Esophagus squamous epithelium (tissue), 5 donors: Measurements from ENCODE around the gene USP19. TPM values are rescaled to one million over a fixed set of nuclear protein-coding genes. Genes with fewer than 3 reads are reported as not detected.
A peak's percentile ranks its signal among the peaks of the same experiment; 100 is the strongest.

Source experiments
- DNase-seq: peaks from one replicate; lab custom pipeline; 2025; lab: John Stamatoyannopoulos, UW
- H3K27ac ChIP-seq, 4 donors: fragments of 200-600 bp; sonication (generic); one replicate each; pipeline ENCODE4 v1.5.1; 2016 to 2019; ENCODE audit warnings: mild to moderate bottlenecking in 1 of 4
- H3K27me3 ChIP-seq, 4 donors: fragments of 200-600 bp; sonication (generic); 1 replicate in 3 of 4; 2 replicates in 1 of 4; pipeline versions ENCODE4 v1.5.1 to v1.6.0; 2017 to 2021; ENCODE audit warnings: antibody characterized with exemption in 1 of 4
- H3K36me3 ChIP-seq, 3 donors: fragments of 200-600 bp; sonication (generic); one replicate each; pipeline ENCODE4 v1.5.1; 2016 to 2019
- H3K4me1 ChIP-seq, 3 donors: fragments of 200-600 bp; sonication (generic); one replicate each; pipeline ENCODE4 v1.5.1; 2017 to 2019
- H3K4me3 ChIP-seq, 4 donors: fragments of 200-600 bp; sonication (generic); 1 replicate in 3 of 4; 2 replicates in 1 of 4; pipeline ENCODE4 v1.5.1; 2016 to 2019; ENCODE audit warnings: mild to moderate bottlenecking in 2 of 4, moderate library complexity in 1 of 4
- H3K9me3 ChIP-seq, 3 donors: fragments of 200-600 bp; sonication (generic); one replicate each; pipeline ENCODE4 v1.5.1; 2016 to 2019
- POLR2A ChIP-seq, 4 donors: fragments of 450-650 bp; IDR thresholded peaks; one replicate each; pipeline ENCODE4 v1.6.1; 2017; ENCODE audit warnings: antibody characterized with exemption in 4 of 4, mild to moderate bottlenecking in 4 of 4, moderate library complexity in 3 of 4
- WGBS, 2 donors: methylation state at CpG; one replicate each; pipeline ENCODE4 v1.1.5; 2018; 5-methylcytosine and 5-hydroxymethylcytosine counted together
- intact Hi-C: fragments of 100-400 bp; cut with DNase I; formaldehyde crosslinking; loops from one replicate; pipeline ENCODE4 v1.15.0; 2022
- total RNA-seq, 4 donors: library from RNA; depleted of rRNA; stranded (reverse); fragments of >200 nt; gene quantifications; one replicate each; pipeline ENCODE4 v1.1.0, GENCODE V29; 2016
- TF ChIP-seq, protein P1 (sequence below), 6 experiments: fragments of 450-650 bp in 4 of 6; fragments of 200-600 bp in 2 of 6; sonication (generic) in 2 of 6; IDR thresholded peaks; one replicate each; pipeline ENCODE4 v1.5.1; 2016 to 2019; ENCODE audit warnings: antibody characterized with exemption in 6 of 6, mild to moderate bottlenecking in 4 of 6, moderate library complexity in 4 of 6
- donor health status: DM: yes; HTN: yes; CAD: no.

Gene USP19
- total RNA-seq, 4 donors from 2014 or later: 37.8 to 52.3 (median 40.7) TPM

GRCh38 chr3:49164983-49165720 is 44.5 kb upstream of the USP19 start:
- intact Hi-C loops: loop anchor here (10.0 kb wide), 1 partner anchor 280 kb away; no protein-coding TSS in a partner anchor
- Histone ChIP-seq H3K27ac (peak overlapping the region; percentile 86 to 96 (median 94)), H3K27me3 (no peaks in the 10 kb centered on the region), H3K4me1 (peaks cover 15 to 34% (median 16%) of the 10 kb centered on the region in 3 donors), H3K9me3 (no peaks in the 10 kb centered on the region), H3K4me3 (peak overlapping the region; percentile 80 to 96 (median 86)), H3K36me3 (peaks cover 15 to 38% (median 17%) of the 10 kb centered on the region in 3 donors)
- WGBS, 2 donors: 27 to 37% methylated on average over 6 of the region's 6 CpGs
- TF ChIP-seq, protein P1, sequence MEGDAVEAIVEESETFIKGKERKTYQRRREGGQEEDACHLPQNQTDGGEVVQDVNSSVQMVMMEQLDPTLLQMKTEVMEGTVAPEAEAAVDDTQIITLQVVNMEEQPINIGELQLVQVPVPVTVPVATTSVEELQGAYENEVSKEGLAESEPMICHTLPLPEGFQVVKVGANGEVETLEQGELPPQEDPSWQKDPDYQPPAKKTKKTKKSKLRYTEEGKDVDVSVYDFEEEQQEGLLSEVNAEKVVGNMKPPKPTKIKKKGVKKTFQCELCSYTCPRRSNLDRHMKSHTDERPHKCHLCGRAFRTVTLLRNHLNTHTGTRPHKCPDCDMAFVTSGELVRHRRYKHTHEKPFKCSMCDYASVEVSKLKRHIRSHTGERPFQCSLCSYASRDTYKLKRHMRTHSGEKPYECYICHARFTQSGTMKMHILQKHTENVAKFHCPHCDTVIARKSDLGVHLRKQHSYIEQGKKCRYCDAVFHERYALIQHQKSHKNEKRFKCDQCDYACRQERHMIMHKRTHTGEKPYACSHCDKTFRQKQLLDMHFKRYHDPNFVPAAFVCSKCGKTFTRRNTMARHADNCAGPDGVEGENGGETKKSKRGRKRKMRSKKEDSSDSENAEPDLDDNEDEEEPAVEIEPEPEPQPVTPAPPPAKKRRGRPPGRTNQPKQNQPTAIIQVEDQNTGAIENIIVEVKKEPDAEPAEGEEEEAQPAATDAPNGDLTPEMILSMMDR (IDR thresholded peaks at IDR 0.05): no peak
- TF ChIP-seq POLR2A (IDR thresholded peaks at IDR 0.05): no peak
- no peak for DNase-seq

- DNase-seq: no peak
- no peaks in the 10 kb centered on the region for H3K9me3 ChIP-seq
- H3K4me3 ChIP-seq: no peak overlapping the region
- 77% methylated on average over 4 of the region's 8 CpGs; no CpG with 5 or more reads in 1 of the 2 donors for WGBS, 2 donors
- intact Hi-C loops: loop anchor here (10.0 kb wide), 1 partner anchor 281 kb away; no protein-coding TSS in a partner anchor
- H3K27ac ChIP-seq: no peak overlapping the region
- TF ChIP-seq POLR2A (IDR thresholded peaks at IDR 0.05): no peak
- TF ChIP-seq, protein P1 (IDR thresholded peaks at IDR 0.05): no peak
- H3K27me3 ChIP-seq: no peaks in the 10 kb centered on the region
- peaks cover 15 to 31% (median 16%) of the 10 kb centered on the region in 3 donors for H3K4me1 ChIP-seq
- H3K36me3 ChIP-seq: peaks cover 15 to 38% (median 17%) of the 10 kb centered on the region in 3 donors
These were observed 43.0 kb upstream of the USP19 start for GRCh38 chr3:49163609-49164008.

DNA sequence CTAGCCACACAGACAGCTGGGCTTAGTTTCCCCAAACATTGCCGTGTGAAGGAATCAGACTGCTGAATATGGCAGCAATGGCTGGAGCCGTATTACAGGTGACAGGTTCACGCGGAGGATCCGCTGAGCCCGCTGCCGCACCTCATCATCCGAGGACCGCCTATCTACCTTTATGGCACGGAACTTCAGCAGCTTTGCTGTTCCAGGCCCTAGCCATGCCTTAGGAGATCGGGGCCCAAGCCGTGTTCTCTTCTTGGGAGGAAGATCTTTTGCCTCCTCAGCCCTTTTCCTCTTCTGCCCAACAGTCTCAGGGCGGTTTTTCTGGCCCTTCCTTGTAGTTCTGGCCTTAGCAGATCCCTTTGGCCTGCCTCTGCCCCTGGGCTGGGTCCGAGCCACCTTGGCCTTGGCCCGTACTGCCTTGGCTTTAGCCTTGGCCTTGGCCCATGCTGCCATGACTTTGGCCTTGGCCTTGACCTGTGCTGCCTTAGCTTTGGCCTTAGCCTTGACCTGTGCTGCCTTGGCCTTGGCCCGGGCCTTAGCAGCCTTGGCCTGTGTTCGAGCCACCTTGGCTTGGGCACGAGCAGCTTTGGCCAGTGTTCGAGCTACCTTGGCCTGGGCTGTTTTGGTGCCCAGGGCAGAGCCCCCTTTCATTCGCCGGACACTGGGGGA is 42.3 kb upstream of the USP19 start:
- H3K9me3 ChIP-seq: no peaks in the 10 kb centered on the region
- DNase-seq: no peak
- intact Hi-C loops: loop anchor here (10.0 kb wide), 1 partner anchor 282 kb away; no protein-coding TSS in a partner anchor
- no peak overlapping the region for H3K4me3 ChIP-seq
- peaks cover 15 to 33% (median 16%) of the 10 kb centered on the region in 3 donors for H3K4me1 ChIP-seq
- H3K27me3 ChIP-seq: no peaks in the 10 kb centered on the region
- WGBS, 2 donors: 93 to 94% methylated on average over 9 to 13 of the region's 21 CpGs
- H3K27ac ChIP-seq: no peak overlapping the region
- H3K36me3 ChIP-seq: peaks cover 15 to 38% (median 17%) of the 10 kb centered on the region in 3 donors
- no peak for TF ChIP-seq POLR2A (IDR thresholded peaks at IDR 0.05)
- TF ChIP-seq, protein P1 (IDR thresholded peaks at IDR 0.05): no peak

DNA sequence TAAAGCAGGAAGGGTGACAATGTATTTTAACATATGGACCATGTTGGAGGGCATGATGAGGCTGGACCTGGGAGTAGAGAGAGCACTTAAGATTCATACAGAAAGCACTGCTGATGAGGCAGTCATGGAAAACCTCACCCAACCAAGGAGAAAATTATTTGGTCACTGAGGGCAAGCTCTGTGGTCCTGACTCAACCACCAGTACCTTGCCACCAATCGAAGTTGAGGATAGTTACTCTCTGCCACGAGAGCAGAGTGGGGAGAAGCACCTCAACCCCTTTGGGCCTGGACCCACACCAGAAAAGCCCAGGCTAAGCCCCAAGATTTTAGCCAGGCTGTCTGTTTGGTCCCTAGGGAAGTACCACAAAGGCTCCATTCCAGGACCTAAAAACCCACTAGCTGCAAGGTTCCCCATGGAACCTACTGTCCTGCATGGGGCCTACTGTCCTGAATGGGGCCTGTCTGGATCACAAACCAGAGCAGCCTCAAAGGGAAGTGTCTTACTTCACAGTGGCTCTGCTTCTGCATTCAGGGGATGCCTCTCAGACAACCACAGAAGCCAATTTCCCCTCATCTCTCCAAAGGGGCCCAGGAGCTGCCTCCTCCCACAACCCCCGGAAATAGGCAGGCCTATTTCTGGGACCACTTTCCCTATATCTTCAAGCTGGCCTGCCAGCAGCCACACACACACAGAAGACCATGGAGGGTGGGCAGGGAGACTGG is 41.3 kb upstream of the USP19 start:
- TF ChIP-seq, protein P1 (IDR thresholded peaks at IDR 0.05): no peak
- no peak for TF ChIP-seq POLR2A (IDR thresholded peaks at IDR 0.05)
- intact Hi-C loops: loop anchor here (10.0 kb wide), 1 partner anchor 283 kb away; no protein-coding TSS in a partner anchor
- Histone ChIP-seq H3K9me3 (no peaks in the 10 kb centered on the region), H3K27me3 (no peaks in the 10 kb centered on the region), H3K36me3 (peaks cover 15 to 38% (median 17%) of the 10 kb centered on the region in 3 donors), H3K27ac (no peak overlapping the region), H3K4me1 (peaks cover 15 to 36% (median 16%) of the 10 kb centered on the region in 3 donors), H3K4me3 (no peak overlapping the region)
- 57 to 60% methylated on average over 1 to 2 of the region's 3 CpGs for WGBS, 2 donors
- no peak for DNase-seq
